IMR-90 (cell line): ENCODE results near the gene FOXL3.

Experiments used
- CEBPB ChIP-seq: IDR thresholded peaks from 2 replicates; pipeline ENCODE4 v1.6.1; 2012; ENCODE audit warnings: low read depth, low read length, improper control_type of control experiment
- CHD1 ChIP-seq: IDR thresholded peaks from 2 replicates; pipeline ENCODE4 v1.6.1; 2012; ENCODE audit warnings: low read depth, low read length, improper control_type of control experiment
- MAFK ChIP-seq: IDR thresholded peaks from 2 replicates; pipeline ENCODE4 v1.6.1; 2012; ENCODE audit warnings: low read depth, low read length, improper control_type of control experiment
- MAZ ChIP-seq: IDR thresholded peaks from 2 replicates; pipeline ENCODE4 v1.6.1; 2012; ENCODE audit warnings: low read depth, mild to moderate bottlenecking, low read length, improper control_type of control experiment, moderate library complexity, borderline replicate concordance
- POLR2A ChIP-seq: IDR thresholded peaks from 2 replicates; pipeline ENCODE4 v1.6.1; 2012; ENCODE audit warnings: mild to moderate bottlenecking, low read depth, low read length
- RAD21 ChIP-seq: IDR thresholded peaks from 2 replicates; pipeline ENCODE4 v1.6.1; 2012; ENCODE audit warnings: low read length, improper control_type of control experiment
- RCOR1 ChIP-seq: IDR thresholded peaks from 2 replicates; pipeline ENCODE4 v1.6.1; 2012; ENCODE audit warnings: mild to moderate bottlenecking, low read length, improper control_type of control experiment; ENCODE audit not compliant: insufficient replicate concordance
- SMC3 ChIP-seq: fragments of 150-350 bp; IDR thresholded peaks from 2 replicates; pipeline ENCODE4 v1.6.1; 2016; ENCODE audit warnings: low read depth, mild to moderate bottlenecking, antibody characterized with exemption, low read length, moderate library complexity
- TF ChIP-seq, protein P1 (sequence below): conservative IDR thresholded peaks from 2 replicates; pipeline ENCODE4 v1.5.1; 2012; ENCODE audit warnings: mild to moderate bottlenecking, low read depth, low read length, improper control_type of control experiment
- TF ChIP-seq, protein P2 (sequence below): fragments of 150-350 bp; IDR thresholded peaks from 2 replicates; pipeline ENCODE4 v1.6.1; 2017; ENCODE audit warnings: mild to moderate bottlenecking, antibody characterized with exemption, low read length, low read depth
- TF ChIP-seq, protein P3 (sequence below): fragments of 150-350 bp; IDR thresholded peaks from 2 replicates; pipeline ENCODE4 v1.6.1; 2016; ENCODE audit warnings: low read depth, mild to moderate bottlenecking, low read length, moderate library complexity, borderline replicate concordance

DNA sequence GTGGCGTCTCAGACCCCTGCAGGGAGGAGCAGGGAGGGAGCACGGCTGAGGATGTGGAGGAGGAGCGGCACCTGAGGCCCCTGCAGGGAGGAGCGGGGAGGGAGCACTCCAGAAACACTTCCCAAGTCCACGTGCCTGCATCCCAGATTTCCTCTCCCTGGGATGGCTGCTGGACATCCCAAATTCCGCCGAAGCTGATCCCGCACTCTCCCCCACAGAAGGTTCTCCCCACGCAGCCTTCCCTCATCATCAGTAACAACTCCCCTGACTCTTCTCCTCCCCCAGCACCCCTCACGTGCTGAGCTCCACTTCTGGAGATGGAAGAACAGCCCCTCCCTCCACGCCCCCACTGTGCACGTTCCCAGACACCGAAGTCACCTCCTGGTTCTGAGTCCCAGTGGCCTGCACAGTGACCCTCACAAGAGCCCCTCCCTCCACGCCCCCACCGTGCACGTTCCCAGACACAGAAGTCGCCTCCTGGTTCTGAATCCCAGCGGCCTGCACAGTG lies 17.8 kb upstream of the FOXL3 start:
- TF ChIP-seq, protein P1, sequence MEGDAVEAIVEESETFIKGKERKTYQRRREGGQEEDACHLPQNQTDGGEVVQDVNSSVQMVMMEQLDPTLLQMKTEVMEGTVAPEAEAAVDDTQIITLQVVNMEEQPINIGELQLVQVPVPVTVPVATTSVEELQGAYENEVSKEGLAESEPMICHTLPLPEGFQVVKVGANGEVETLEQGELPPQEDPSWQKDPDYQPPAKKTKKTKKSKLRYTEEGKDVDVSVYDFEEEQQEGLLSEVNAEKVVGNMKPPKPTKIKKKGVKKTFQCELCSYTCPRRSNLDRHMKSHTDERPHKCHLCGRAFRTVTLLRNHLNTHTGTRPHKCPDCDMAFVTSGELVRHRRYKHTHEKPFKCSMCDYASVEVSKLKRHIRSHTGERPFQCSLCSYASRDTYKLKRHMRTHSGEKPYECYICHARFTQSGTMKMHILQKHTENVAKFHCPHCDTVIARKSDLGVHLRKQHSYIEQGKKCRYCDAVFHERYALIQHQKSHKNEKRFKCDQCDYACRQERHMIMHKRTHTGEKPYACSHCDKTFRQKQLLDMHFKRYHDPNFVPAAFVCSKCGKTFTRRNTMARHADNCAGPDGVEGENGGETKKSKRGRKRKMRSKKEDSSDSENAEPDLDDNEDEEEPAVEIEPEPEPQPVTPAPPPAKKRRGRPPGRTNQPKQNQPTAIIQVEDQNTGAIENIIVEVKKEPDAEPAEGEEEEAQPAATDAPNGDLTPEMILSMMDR = no peak
- TF ChIP-seq, protein P2, sequence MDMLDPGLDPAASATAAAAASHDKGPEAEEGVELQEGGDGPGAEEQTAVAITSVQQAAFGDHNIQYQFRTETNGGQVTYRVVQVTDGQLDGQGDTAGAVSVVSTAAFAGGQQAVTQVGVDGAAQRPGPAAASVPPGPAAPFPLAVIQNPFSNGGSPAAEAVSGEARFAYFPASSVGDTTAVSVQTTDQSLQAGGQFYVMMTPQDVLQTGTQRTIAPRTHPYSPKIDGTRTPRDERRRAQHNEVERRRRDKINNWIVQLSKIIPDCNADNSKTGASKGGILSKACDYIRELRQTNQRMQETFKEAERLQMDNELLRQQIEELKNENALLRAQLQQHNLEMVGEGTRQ = no peak
- TF ChIP-seq SMC3 (no peak), RAD21 (no peak), POLR2A (no peak), RCOR1 (no peak), MAZ (no peak), CHD1 (no peak), MAFK (no peak), CEBPB (no peak)
- TF ChIP-seq, protein P3, sequence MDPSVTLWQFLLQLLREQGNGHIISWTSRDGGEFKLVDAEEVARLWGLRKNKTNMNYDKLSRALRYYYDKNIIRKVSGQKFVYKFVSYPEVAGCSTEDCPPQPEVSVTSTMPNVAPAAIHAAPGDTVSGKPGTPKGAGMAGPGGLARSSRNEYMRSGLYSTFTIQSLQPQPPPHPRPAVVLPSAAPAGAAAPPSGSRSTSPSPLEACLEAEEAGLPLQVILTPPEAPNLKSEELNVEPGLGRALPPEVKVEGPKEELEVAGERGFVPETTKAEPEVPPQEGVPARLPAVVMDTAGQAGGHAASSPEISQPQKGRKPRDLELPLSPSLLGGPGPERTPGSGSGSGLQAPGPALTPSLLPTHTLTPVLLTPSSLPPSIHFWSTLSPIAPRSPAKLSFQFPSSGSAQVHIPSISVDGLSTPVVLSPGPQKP = no peak
